PFSK-1 (cell line): Measurements from ENCODE around the gene P2RX2.

Source experiments
- POLR2AphosphoS5 ChIP-seq: IDR thresholded peaks from 2 replicates; pipeline ENCODE4 v1.6.1; 2012; ENCODE audit warnings: low read depth, mild to moderate bottlenecking, control low read depth, low read length, moderate library complexity
- REST ChIP-seq, 2 experiments: IDR thresholded peaks; 2 replicates each; pipeline versions ENCODE4 v1.6.1 to v1.8.0; 2011 to 2012; ENCODE audit warnings: low read depth in 2 of 2, low read length in 2 of 2, control low read depth in 1 of 2, inconsistent platforms in 1 of 2, mild to moderate bottlenecking in 1 of 2, moderate library complexity in 1 of 2; ENCODE audit not compliant: insufficient read depth in 1 of 2
- SIN3A ChIP-seq: IDR thresholded peaks from 2 replicates; pipeline ENCODE4 v1.6.1; 2012; ENCODE audit warnings: mild to moderate bottlenecking, low read length, moderate library complexity, borderline replicate concordance; ENCODE audit not compliant: insufficient read depth
- TAF1 ChIP-seq: IDR thresholded peaks from 2 replicates; pipeline ENCODE4 v1.6.1; 2012; ENCODE audit warnings: low read length, control low read depth, borderline replicate concordance; ENCODE audit not compliant: insufficient read depth

DNA sequence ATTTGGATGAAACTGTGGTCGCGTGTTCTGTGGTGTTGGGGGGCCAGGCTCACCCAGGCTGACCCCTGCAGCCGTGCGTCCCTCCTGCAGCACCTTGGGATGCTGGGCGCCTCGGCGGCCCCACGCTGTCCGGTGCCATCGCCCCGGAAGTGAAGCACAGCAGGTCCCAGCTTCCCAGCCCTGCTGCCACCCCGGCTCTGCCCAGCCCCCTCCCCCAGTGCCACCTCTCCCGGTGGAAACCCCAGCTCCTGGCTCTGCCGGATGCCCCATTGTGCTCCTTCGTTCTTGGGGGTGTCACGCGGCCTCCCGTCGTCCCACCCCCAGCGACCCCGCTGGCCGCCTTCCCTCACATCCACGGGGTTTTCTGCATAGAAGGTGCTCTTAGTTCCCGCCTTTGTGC lies 33.4 kb upstream of the P2RX2 start:
- TF ChIP-seq POLR2AphosphoS5: no peak
- TF ChIP-seq REST (IDR thresholded peaks at IDR 0.05; ENCODE audit: insufficient read depth in 1 of 2, low read depth in 2 of 2, low read length in 2 of 2): no peak
- no peak for TF ChIP-seq SIN3A
- no peak for TF ChIP-seq TAF1
